Activated CD4-positive, alpha-beta T cell treated with anti-CD3 and anti-CD28 coated beads, Interleukin-2, amount 10 ng/mL, durations not matched to agents 7 days and 5 days (primary cell): ENCODE measurements around the gene CACNA1C. TPM values are rescaled to one million over a fixed set of nuclear protein-coding genes. Genes with fewer than 3 reads are reported as not detected.
"Not testable (repeated sequence)": the region's sequence is repeated elsewhere in the genome, so short reads cannot be mapped to it uniquely, and the experiment has no call there.

Source experiments
- CTCF ChIA-PET: fragments of 350-600 bp; sonication (Branson Sonifier 250); formaldehyde crosslinking; loops from one replicate; lab custom pipeline; 2021; ENCODE audit warnings: antibody characterized with exemption; lab: Charles Lee
- POLR2A ChIA-PET: fragments of 350-600 bp; sonication (Branson Sonifier 250); formaldehyde crosslinking; loops from one replicate; lab custom pipeline; 2021; ENCODE audit warnings: antibody characterized with exemption; lab: Charles Lee
- DNase-seq: peaks from one replicate; pipeline ENCODE4 v3.0.0-alpha.2; 2020
- H3K27ac Mint-ChIP-seq: one replicate; pipeline ENCODE4 v1.8.0; 2021; ENCODE audit warnings: mild to moderate bottlenecking, moderate library complexity, mixed read lengths
- H3K27me3 Mint-ChIP-seq: one replicate; pipeline ENCODE4 v1.8.0; 2021; ENCODE audit warnings: mixed read lengths
- H3K36me3 Mint-ChIP-seq: one replicate; pipeline ENCODE4 v1.8.0; 2021; ENCODE audit warnings: low read depth, mixed read lengths
- H3K4me1 Mint-ChIP-seq: one replicate; pipeline ENCODE4 v1.8.0; 2021; ENCODE audit warnings: mixed read lengths
- H3K4me3 Mint-ChIP-seq: one replicate; pipeline ENCODE4 v1.8.0; 2021; ENCODE audit warnings: mild to moderate bottlenecking, moderate library complexity, mixed read lengths
- H3K9me3 Mint-ChIP-seq: one replicate; pipeline ENCODE4 v1.8.0; 2021; ENCODE audit warnings: mixed read lengths
- total RNA-seq, 2 experiments: library from RNA; stranded (reverse); gene quantifications; one replicate each; pipeline ENCODE4 v1.2.3, GENCODE V29; 2021

Gene CACNA1C
- total RNA-seq, 2 experiments from 2014 or later = 0.12 to 0.15 TPM

DNA sequence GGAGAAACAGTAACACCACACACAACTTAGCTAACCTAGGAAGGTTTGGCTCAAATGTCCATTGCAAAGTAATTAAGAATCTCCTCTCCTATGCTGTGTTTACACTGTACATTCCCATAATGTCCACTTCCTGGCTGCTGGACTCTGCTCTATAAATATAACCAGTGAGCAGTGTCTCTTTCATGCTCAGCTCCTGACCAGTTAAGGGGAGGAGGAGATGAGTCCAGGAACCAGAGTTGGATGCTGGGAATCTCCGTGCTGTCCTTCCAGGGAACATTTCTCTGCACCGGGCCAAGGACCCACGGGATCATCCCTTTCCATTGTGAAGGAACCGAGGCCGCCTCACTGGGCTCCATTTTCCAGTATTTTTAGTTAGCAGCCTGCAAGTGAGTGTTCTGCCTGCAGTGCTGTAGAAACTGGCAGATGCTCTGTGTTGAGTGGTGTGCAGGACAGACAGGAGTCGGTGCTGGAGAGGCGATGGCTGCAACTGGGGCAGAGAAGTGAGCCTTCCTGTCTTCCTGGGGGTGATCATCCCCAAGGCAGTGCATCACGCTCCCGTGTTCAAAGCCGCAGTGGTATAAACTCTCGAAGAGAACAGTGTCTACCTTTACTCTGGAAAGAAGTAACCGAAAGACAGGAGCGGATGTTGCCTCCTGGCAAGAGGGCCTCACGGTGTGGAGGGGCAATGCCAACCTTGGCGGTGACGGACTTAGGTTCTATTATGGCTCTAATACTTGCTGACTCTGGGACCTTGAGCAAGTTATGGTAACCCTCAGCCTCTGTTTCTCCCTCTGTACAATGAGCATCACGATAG is 195.5 kb downstream of the CACNA1C start:
- no peaks in the 10 kb centered on the region for H3K9me3 Mint-ChIP-seq
- CTCF ChIA-PET = no interaction called here
- no peaks in the 10 kb centered on the region for H3K36me3 Mint-ChIP-seq
- POLR2A ChIA-PET = no interaction called here
- H3K4me1 Mint-ChIP-seq = no peaks in the 10 kb centered on the region
- H3K27me3 Mint-ChIP-seq = no peaks in the 10 kb centered on the region
- no peak overlapping the region for H3K4me3 Mint-ChIP-seq
- no peak for DNase-seq
- no peak overlapping the region for H3K27ac Mint-ChIP-seq

DNA sequence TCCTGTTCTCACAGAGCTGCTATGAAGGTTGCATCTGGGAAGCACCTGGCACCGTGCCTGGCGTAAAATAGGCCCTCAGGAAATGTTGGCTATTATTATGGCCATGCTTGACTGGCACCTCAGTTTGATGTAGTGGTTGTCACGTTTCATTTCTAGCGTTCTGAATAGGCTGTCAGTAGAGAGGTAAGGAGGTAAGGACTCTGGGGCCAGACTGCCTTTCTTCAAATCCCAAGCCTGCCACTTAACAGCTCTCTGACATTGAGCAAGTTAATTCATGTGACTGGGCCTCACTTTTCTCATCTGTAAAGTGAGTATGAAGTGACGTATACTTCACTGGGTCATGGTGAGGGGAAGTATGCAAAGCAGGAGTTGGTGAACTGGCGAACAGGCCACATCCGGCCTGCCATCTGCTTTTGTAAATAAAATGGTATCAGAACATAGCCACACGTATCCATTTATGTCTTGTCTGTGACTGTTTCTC is 196.2 kb downstream of the CACNA1C start:
- no peak for DNase-seq
- no peaks in the 10 kb centered on the region for H3K4me1 Mint-ChIP-seq
- POLR2A ChIA-PET = no interaction called here
- CTCF ChIA-PET = no interaction called here
- no peaks in the 10 kb centered on the region for H3K36me3 Mint-ChIP-seq
- H3K9me3 Mint-ChIP-seq = no peaks in the 10 kb centered on the region
- no peak overlapping the region for H3K27ac Mint-ChIP-seq
- H3K4me3 Mint-ChIP-seq = no peak overlapping the region
- no peaks in the 10 kb centered on the region for H3K27me3 Mint-ChIP-seq

DNA sequence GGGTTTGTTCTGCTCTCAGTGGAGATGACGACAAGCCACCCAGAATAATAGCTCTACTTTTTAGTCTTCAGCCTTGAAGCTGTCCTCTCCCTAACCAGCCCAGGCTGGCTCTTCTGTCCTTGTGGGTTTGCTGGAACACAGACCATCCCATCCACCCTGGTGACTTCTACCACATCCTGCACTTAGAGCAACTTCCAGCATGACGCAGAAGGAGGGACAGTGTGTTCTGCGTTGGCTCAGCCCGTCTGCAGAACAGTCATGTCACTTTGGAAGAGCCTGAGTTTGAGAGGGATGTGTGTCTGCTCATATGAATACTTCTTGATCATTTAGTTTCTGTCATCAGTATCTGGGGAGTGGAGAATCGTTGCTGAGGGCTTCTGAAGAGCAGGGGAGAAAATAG is 198.0 kb downstream of the CACNA1C start:
- H3K36me3 Mint-ChIP-seq = no peaks in the 10 kb centered on the region
- ChIA-PET CTCF (no interaction called here), POLR2A (no interaction called here)

DNA sequence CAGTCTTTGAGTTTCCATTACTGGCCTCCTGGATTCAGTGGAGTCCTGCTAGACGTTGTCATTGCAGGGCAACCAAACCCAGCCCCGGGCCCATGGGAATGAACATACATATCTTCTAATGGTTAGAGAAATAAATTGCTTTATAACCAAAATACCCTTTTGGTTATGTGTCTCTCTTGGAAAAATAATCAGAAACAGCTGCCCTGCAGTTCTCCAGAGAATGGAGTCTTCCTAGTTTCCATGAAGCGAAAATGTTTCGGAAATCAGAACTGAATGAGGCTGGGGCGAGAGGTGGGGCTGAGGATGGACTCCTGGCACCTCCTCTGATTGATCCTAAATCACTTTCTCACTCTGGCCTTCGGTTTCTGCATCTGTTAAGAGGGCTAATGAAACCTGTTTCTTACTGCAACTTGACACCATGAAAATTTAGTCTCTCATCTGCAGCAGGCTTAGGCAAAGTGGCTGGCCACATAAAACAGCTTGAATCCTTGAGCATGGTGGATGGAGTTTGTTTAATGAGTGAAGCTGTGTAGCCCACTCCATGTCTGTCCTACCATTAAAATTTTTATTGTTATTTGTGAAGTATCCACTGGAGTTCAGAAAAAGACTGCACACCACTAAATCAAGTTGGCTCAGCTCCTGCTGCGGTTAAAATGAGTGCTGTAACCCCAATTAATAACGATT is 198.9 kb downstream of the CACNA1C start:
- DNase-seq = no peak
- H3K27ac Mint-ChIP-seq = no peak overlapping the region
- no peak overlapping the region for H3K4me3 Mint-ChIP-seq
- H3K4me1 Mint-ChIP-seq = no peaks in the 10 kb centered on the region
- no peaks in the 10 kb centered on the region for H3K27me3 Mint-ChIP-seq
- POLR2A ChIA-PET = no interaction called here
- peaks cover 5% of the 10 kb centered on the region for H3K9me3 Mint-ChIP-seq
- no peaks in the 10 kb centered on the region for H3K36me3 Mint-ChIP-seq
- CTCF ChIA-PET = no interaction called here

More for the DNA sequence above, 198.0 kb downstream of the CACNA1C start:
- H3K27me3 Mint-ChIP-seq = no peaks in the 10 kb centered on the region
- no peaks in the 10 kb centered on the region for H3K4me1 Mint-ChIP-seq
- H3K27ac Mint-ChIP-seq = no peak overlapping the region
- peaks cover 3% of the 10 kb centered on the region for H3K9me3 Mint-ChIP-seq
- H3K4me3 Mint-ChIP-seq = no peak overlapping the region
- DNase-seq = no peak

DNA sequence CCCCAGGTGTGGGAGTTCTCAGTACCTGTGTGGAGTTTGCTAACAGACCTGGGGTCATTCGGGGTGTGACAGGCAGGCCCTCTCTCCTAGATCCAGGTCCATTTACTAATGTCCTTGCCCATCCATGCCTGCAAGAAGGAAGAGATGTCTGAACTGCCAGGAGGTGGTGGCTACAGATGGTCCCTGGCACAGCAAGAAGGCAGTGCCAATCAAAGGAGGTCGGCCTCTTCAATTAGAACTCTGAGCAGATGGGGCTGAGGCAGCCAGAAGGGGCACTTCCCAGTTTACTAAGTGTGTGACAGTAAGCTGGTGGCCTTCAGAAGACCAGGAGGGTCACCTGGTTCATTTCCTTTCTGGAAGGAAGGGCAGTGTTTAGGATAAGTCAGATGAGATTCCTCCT is 202.5 kb downstream of the CACNA1C start:
- H3K4me3 Mint-ChIP-seq = no peak overlapping the region
- peaks cover 5% of the 10 kb centered on the region for H3K9me3 Mint-ChIP-seq
- no peak for DNase-seq
- H3K4me1 Mint-ChIP-seq = peaks cover 4% of the 10 kb centered on the region
- POLR2A ChIA-PET = no interaction called here
- H3K27me3 Mint-ChIP-seq = peaks cover 1% of the 10 kb centered on the region
- H3K36me3 Mint-ChIP-seq = no peaks in the 10 kb centered on the region
- H3K27ac Mint-ChIP-seq = no peak overlapping the region
- CTCF ChIA-PET = no interaction called here

DNA sequence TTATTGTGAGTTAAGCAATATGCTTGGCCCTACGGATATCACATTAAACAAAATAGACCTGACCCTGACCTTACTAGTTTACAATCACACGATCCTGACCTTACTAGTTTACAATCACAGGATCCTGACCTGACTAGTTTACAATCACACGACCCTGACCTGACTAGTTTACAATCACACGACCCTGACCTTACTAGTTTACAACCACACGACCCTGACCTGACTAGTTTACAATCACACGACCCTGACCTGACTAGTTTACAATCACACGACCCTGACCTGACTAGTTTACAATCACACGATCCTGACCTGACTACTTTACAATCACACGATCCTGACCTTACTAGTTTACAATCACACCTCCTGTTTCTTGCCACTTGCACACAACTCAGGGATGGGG is 202.9 kb downstream of the CACNA1C start:
- DNase-seq, H3K27ac Mint-ChIP-seq, H3K27me3 Mint-ChIP-seq, POLR2A ChIA-PET, H3K36me3 Mint-ChIP-seq, H3K9me3 Mint-ChIP-seq, CTCF ChIA-PET, H3K4me3 Mint-ChIP-seq, H3K4me1 Mint-ChIP-seq: not testable (repeated sequence)

DNA sequence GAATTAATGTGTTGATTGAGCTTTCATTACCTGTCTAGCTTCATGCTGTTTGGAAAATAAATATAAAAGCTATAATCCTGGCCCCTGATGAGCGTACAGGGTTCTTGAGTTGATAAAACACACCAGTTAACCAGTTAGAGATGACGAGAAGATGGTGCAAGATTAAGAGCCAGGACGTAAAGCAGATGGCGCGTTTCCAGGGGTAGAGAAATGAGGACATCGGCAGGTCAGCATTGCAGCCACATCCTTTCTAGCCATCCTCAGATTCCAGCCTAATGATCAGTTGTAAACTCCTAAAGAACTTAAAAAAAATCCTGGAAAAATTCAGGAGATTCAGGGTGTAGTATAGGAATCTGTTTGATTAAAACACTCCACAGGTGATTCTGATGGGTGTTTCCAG is 203.7 kb downstream of the CACNA1C start:
- ChIA-PET POLR2A (no interaction called here), CTCF (no interaction called here)
- H3K36me3 Mint-ChIP-seq = no peaks in the 10 kb centered on the region
- H3K27me3 Mint-ChIP-seq = peaks cover 1% of the 10 kb centered on the region
- H3K4me1 Mint-ChIP-seq = peaks cover 4% of the 10 kb centered on the region
- no peak overlapping the region for H3K4me3 Mint-ChIP-seq
- no peak for DNase-seq
- peaks cover 5% of the 10 kb centered on the region for H3K9me3 Mint-ChIP-seq
- H3K27ac Mint-ChIP-seq = no peak overlapping the region

DNA sequence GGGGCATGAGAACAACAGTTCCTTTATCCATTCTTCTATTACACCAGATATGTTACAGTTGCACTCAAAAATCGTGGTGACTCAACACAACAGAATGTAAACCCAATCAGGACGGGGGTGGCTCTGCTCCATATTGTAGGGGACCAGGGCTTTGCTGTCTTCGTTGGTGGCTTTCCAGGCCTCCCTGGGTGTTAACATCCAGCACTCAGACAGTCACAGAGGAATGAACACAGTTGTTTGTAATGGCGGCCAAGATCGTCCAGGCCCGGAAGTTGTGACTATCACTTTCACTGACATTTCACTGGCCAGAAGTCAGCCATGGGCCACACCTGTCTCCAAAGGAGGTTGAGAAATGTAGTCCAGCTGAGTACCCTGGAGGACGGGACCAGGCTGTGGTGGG is 204.1 kb downstream of the CACNA1C start:
- Mint-ChIP-seq H3K27me3 (peaks cover 1% of the 10 kb centered on the region), H3K4me1 (peaks cover 4% of the 10 kb centered on the region), H3K36me3 (no peaks in the 10 kb centered on the region), H3K9me3 (peaks cover 5% of the 10 kb centered on the region), H3K4me3 (no peak overlapping the region), H3K27ac (no peak overlapping the region)
- ChIA-PET POLR2A (no interaction called here), CTCF (no interaction called here)
- DNase-seq = no peak

DNA sequence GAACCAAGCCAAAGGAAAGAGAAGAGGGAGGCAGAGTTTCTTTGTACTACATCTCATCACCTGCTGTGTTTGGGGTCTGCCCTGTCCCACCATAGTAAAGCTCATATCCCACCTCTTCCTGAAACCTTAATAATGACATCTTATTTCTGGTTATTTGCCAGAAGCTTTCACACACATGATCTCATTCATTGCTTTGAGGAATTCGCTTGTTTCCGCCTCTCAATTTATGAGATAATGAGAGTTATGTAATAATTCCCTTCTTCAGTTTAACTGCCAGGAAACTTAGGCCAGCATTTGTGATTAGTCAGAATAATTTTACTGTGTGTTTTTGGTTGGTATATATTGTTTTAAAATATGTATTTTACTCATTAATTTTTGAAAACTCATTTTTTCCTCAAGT is 205.2 kb downstream of the CACNA1C start:
- Mint-ChIP-seq H3K9me3 (peaks cover 5% of the 10 kb centered on the region), H3K4me3 (no peak overlapping the region), H3K27me3 (peaks cover 1% of the 10 kb centered on the region), H3K4me1 (peaks cover 4% of the 10 kb centered on the region), H3K36me3 (no peaks in the 10 kb centered on the region), H3K27ac (no peak overlapping the region)
- ChIA-PET CTCF (no interaction called here), POLR2A (no interaction called here)
- no peak for DNase-seq

DNA sequence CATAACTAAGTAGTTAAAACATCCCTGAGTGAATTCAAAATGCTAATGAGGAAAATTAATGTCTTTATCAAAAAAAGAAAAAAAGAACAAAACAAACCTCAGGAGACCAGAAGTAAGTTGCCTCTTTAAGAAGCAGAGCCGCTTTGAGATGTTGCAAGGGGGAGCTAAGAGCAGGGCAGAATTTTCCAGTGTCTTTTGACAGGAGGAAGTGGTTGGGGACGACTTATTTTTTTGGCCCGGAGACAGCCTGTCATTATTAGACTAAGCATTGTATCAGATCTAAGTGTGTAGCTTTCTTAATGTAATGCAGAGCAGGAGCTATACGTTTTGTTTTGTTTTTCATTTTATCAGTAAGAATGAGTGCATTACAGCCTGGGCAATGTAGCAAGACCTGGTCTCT is 206.6 kb downstream of the CACNA1C start:
- Mint-ChIP-seq H3K4me3 (no peak overlapping the region), H3K27me3 (peaks cover 1% of the 10 kb centered on the region), H3K9me3 (peaks cover 5% of the 10 kb centered on the region), H3K4me1 (peaks cover 4% of the 10 kb centered on the region), H3K27ac (no peak overlapping the region), H3K36me3 (no peaks in the 10 kb centered on the region)
- POLR2A ChIA-PET = interaction anchor here (0.5 kb wide), 1 partner anchor 338 kb away, joined by 3 read pairs; no protein-coding TSS in a partner anchor
- CTCF ChIA-PET = no interaction called here
- no peak for DNase-seq

DNA sequence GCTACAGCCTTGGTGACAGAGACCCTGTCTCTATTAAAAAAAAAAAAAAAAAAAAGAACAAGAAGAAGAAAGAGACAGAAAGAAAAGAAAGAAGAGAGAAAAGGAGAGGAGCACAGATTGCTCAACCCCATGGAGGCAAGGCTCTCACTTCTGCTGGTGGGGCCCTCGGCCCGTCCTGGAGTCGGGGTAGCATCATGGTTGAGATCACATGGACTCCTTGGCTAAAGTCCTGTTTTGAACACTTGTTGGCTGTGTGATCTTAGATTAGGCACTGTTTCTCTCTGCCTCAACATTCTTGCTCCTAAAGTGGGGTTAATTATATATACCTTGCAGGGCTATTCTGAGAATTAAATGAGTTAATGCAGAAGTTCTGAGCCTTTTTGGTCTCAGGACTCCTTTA is 207.7 kb downstream of the CACNA1C start:
- ChIA-PET POLR2A (no interaction called here), CTCF (no interaction called here)
- DNase-seq = no peak
- H3K27me3 Mint-ChIP-seq = peaks cover 1% of the 10 kb centered on the region
- H3K36me3 Mint-ChIP-seq = no peaks in the 10 kb centered on the region
- H3K27ac Mint-ChIP-seq = no peak overlapping the region
- peaks cover 5% of the 10 kb centered on the region for H3K9me3 Mint-ChIP-seq
- peaks cover 4% of the 10 kb centered on the region for H3K4me1 Mint-ChIP-seq
- no peak overlapping the region for H3K4me3 Mint-ChIP-seq

DNA sequence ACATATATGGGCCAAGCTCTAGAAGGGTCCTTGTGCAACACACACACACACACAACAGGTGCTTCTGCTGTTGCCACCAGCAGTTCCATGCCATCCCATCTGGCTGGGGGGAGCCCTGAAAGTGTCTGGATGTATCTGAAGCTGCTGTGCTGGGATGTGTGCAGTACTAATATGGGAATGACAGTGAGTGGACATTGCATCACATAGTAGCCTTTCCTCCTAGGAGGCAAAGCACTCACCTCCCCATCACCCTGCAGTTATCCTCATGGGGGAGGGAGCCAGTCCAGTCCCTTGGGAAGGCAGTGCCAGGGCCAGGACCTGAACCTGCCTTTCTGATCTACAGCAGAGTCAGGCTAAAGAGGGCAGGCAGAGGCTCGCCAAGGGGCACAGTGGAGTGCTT is 208.9 kb downstream of the CACNA1C start:
- Mint-ChIP-seq H3K27ac (no peak overlapping the region), H3K9me3 (no peaks in the 10 kb centered on the region), H3K4me3 (no peak overlapping the region), H3K27me3 (peaks cover 1% of the 10 kb centered on the region), H3K4me1 (peaks cover 4% of the 10 kb centered on the region), H3K36me3 (no peaks in the 10 kb centered on the region)
- no peak for DNase-seq
- CTCF ChIA-PET = no interaction called here
- POLR2A ChIA-PET = no interaction called here

DNA sequence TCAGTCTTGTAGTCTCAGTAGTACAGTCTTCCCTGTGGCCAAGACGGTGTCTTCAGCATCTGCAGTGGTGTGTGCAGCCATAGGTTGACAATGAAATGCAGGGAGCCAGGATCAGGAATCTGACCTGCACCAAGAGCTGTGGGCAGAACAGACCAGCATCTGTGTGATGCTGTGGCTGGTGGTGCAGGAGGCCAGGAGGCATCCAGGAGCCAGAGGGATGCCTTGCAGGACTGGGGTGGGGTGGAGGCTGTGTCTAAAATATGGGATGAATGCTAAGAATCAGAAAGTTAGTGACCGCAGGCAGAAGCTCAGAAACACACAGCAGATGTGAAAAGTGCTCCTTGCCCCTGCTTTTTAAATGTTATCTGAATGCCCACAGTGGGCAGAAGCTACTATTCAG is 209.7 kb downstream of the CACNA1C start:
- no peak overlapping the region for H3K4me3 Mint-ChIP-seq
- POLR2A ChIA-PET = no interaction called here

More for the DNA sequence above, 209.7 kb downstream of the CACNA1C start:
- Mint-ChIP-seq H3K9me3 (no peaks in the 10 kb centered on the region), H3K27me3 (peaks cover 1% of the 10 kb centered on the region), H3K36me3 (no peaks in the 10 kb centered on the region), H3K4me1 (peaks cover 4% of the 10 kb centered on the region), H3K27ac (no peak overlapping the region)
- DNase-seq = no peak
- CTCF ChIA-PET = interaction anchor here (0.7 kb wide), 1 partner anchor 20 kb away, joined by 3 read pairs; no protein-coding TSS in a partner anchor
